HCT116 (cell line): ENCODE results near the gene ACTC1. TPM values are rescaled to one million over a fixed set of nuclear protein-coding genes. Genes with fewer than 3 reads are reported as not detected.

Source experiments
- ATAC-seq: fragments of 200-7000 bp; cut with Tn5 transposase; 2 replicates; pipeline ENCODE4 v1.9.1; 2020; ENCODE audit warnings: mild to moderate bottlenecking, moderate library complexity
- BruUV-seq: library from RNA; stranded (reverse); fragments of 400-500 nt; replicated peaks from 2 replicates; lab custom pipeline; 2021; lab: Mats Ljungman, UMichigan
- CTCF ChIA-PET: fragments of 300-600 bp; sonication (Branson Sonifier 250); formaldehyde crosslinking; loops from one replicate; lab custom pipeline; 2021; ENCODE audit warnings: antibody characterized with exemption; lab: Charles Lee
- POLR2A ChIA-PET: fragments of 300-600, 350-600 bp; sonication (Branson Sonifier 250); formaldehyde crosslinking; loops from one replicate; lab custom pipeline; 2021; ENCODE audit warnings: antibody characterized with exemption; lab: Charles Lee
- RAD21 ChIA-PET, 2 experiments: fragments of 300-600 bp; sonication (Branson Sonifier 250); formaldehyde crosslinking; loops; one replicate each; lab custom pipeline; 2023; ENCODE audit warnings: low total read pairs in 2 of 2; ENCODE audit not compliant: uncharacterized antibody in 2 of 2, unreplicated experiment in 2 of 2, low non-redundant PET in 1 of 2; lab: Charles Lee
- DNase-seq: peaks from one replicate; pipeline ENCODE4 v3.0.0-alpha.2; 2010; ENCODE audit warnings: low read depth, low spot score
- H2AFZ ChIP-seq: fragments of 200-600 bp; shearing (Covaris generic), sonication (generic); 2 replicates; pipeline ENCODE4 v1.6.1; 2017; ENCODE audit warnings: low read depth, mixed run types, mixed read lengths, antibody characterized with exemption, low read length; ENCODE audit not compliant: poor library complexity, severe bottlenecking
- H3K27ac ChIP-seq: 2 replicates; pipeline ENCODE4 v1.5.1; 2012; ENCODE audit warnings: low read depth, low read length
- H3K27me3 ChIP-seq: fragments of 200-600 bp; sonication (generic); 2 replicates; pipeline ENCODE4 v1.6.1; 2016; ENCODE audit warnings: mixed run types, low read length, mixed read lengths; ENCODE audit not compliant: insufficient read depth
- H3K36me3 ChIP-seq, 2 experiments: fragments of 200-500 bp in 1 of 2; fragments of 200-600 bp in 1 of 2; sonication (Bioruptor generic) in 1 of 2; sonication (generic) in 1 of 2; 2 replicates each; pipeline versions ENCODE4 v1.5.1 to v1.6.1; 2014 to 2016; ENCODE audit warnings: low read length in 2 of 2, inconsistent platforms in 1 of 2, mixed read lengths in 1 of 2, mixed run types in 1 of 2; ENCODE audit not compliant: insufficient read depth in 2 of 2, control insufficient read depth in 1 of 2
- H3K4me1 ChIP-seq, 2 experiments: fragments of 200-600 bp in 1 of 2; sonication (generic) in 1 of 2; 2 replicates each; pipeline versions ENCODE4 v1.5.1 to v1.6.1; 2012 to 2017; ENCODE audit warnings: low read length in 2 of 2, inconsistent platforms in 1 of 2, mild to moderate bottlenecking in 1 of 2, mixed read lengths in 1 of 2, mixed run types in 1 of 2, moderate library complexity in 1 of 2; ENCODE audit not compliant: insufficient read depth in 2 of 2, control insufficient read depth in 1 of 2
- H3K4me2 ChIP-seq: fragments of 200-600 bp; sonication (generic); 2 replicates; pipeline ENCODE4 v1.6.1; 2017; ENCODE audit warnings: mixed run types, low read length, mixed read lengths
- H3K4me3 ChIP-seq, 2 experiments: fragments of 200-600 bp in 1 of 2; sonication (generic) in 1 of 2; replicated peaks in 1 of 2; 2 replicates each; pipeline ENCODE4 v1.5.1; 2011 to 2016; ENCODE audit warnings: low read length in 2 of 2, control low read depth in 1 of 2, low read depth in 1 of 2, mild to moderate bottlenecking in 1 of 2, mixed read lengths in 1 of 2, mixed run types in 1 of 2
- H3K79me2 ChIP-seq: fragments of 200-600 bp; sonication (generic); 2 replicates; pipeline ENCODE4 v1.6.1; 2017; ENCODE audit warnings: mild to moderate bottlenecking, mixed run types, low read length, moderate library complexity, mixed read lengths; ENCODE audit not compliant: insufficient read depth
- H3K9ac ChIP-seq: fragments of 200-600 bp; sonication (generic); 2 replicates; pipeline ENCODE4 v1.6.1; 2016; ENCODE audit warnings: low read length, mixed read lengths
- H3K9me2 ChIP-seq: fragments of 200-600 bp; sonication (generic), shearing (Covaris generic); 2 replicates; pipeline ENCODE4 v1.6.1; 2017; ENCODE audit warnings: mixed run types, mild to moderate bottlenecking, moderate library complexity; ENCODE audit not compliant: insufficient read depth
- H3K9me3 ChIP-seq, 2 experiments: fragments of 200-500 bp in 1 of 2; fragments of 200-600 bp in 1 of 2; sonication (Bioruptor generic) in 1 of 2; sonication (generic) in 1 of 2; 2 replicates each; pipeline ENCODE4 v1.6.1; 2014 to 2017; ENCODE audit warnings: low read length in 2 of 2, mixed read lengths in 2 of 2, inconsistent platforms in 1 of 2, low read depth in 1 of 2, mild to moderate bottlenecking in 1 of 2, mixed run types in 1 of 2, moderate library complexity in 1 of 2; ENCODE audit not compliant: control insufficient read depth in 1 of 2, insufficient read depth in 1 of 2
- H4K20me1 ChIP-seq: fragments of 200-600 bp; sonication (generic), shearing (Covaris generic); 2 replicates; pipeline ENCODE4 v1.6.1; 2017; ENCODE audit warnings: mixed run types, mild to moderate bottlenecking, moderate library complexity; ENCODE audit not compliant: insufficient read depth
- ATF3 ChIP-seq: IDR thresholded peaks from 2 replicates; pipeline ENCODE4 v1.6.1; 2012
- ELF1 ChIP-seq: IDR thresholded peaks from 2 replicates; pipeline ENCODE4 v1.6.1; 2012; ENCODE audit warnings: low read depth, borderline replicate concordance
- POLR2A ChIP-seq: IDR thresholded peaks from 2 replicates; pipeline ENCODE4 v1.7.0; 2011; ENCODE audit warnings: borderline replicate concordance; ENCODE audit not compliant: insufficient read depth, insufficient read length; ENCODE audit errors: extremely low read depth
- intact Hi-C: fragments of 100-400 bp; cut with micrococcal nuclease; formaldehyde crosslinking; loops from 2 replicates; pipeline ENCODE4 v1.10.0; 2022
- total RNA-seq: library from RNA; stranded (reverse); gene quantifications from one replicate; pipeline ENCODE4 v1.2.1, GENCODE V29; 2021; ENCODE audit not compliant: unreplicated experiment
- TF ChIP-seq, protein P1 (sequence below): IDR thresholded peaks from 2 replicates; pipeline ENCODE4 v1.6.1; 2012; ENCODE audit warnings: low read depth
- TF ChIP-seq, protein P2 (sequence below): IDR thresholded peaks from 2 replicates; pipeline ENCODE4 v1.6.1; 2012

The ACTC1 gene
- total RNA-seq, 1 experiment from 2014 or later: not detected

DNA sequence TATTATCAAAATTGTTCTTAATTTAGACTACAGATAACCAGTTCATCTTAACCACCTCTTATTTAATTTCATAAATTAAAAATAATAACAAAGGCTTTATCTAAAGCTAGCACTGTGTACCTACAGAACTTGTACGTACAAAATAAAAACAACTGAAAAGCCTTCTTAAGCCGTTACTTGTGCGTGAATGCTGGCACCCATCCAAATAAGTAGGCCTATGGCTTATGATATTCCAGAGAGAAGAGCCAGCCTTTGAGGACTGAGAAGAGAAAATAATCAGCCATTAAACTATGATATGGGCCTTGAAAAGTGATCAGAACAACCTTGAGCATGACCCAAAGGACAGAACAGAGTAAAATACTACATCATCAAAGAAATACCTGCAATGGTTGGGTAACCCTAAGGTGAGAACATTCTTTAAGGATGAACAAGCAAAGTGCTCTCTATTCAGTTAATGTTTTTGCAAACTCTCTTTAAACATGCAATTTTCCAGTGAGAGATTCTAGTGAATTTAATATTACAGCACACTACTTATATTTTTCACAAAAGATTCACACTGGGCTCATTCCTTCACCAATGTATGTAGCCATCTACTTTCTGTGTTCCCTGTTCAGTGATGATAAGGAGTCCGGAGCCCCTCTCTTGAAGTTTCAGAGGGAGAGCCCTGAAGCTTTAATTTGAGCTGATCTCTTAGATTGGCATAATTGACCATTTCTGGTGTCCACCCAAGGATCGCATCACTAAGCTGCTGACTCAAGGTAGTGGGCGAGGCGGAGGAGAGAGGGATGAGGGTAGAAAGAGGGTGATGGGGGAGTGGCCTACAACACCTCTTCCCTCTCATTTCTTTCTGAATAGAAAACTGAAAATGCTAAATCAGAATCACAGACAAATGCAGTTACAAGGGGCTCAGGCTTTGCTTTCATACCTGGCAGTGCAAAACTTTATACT lies 7.7 kb upstream of the ACTC1 start:
- Histone ChIP-seq H4K20me1 (no peaks in the 10 kb centered on the region), H2AFZ (no peak overlapping the region), H3K27me3 (no peaks in the 10 kb centered on the region; the same call in none of the 2 replicates), H3K4me1 (no peaks in the 10 kb centered on the region), H3K4me3 (no peak overlapping the region), H3K9me3 (no peaks in the 10 kb centered on the region), H3K4me2 (no peak overlapping the region), H3K9me2 (no peaks in the 10 kb centered on the region), H3K79me2 (no peaks in the 10 kb centered on the region), H3K27ac (no peak overlapping the region), H3K36me3 (no peaks in the 10 kb centered on the region), H3K9ac (no peak overlapping the region)
- BruUV-seq: no TSS peak
- TF ChIP-seq POLR2A: no peak
- TF ChIP-seq ELF1: no peak
- TF ChIP-seq, protein P1, sequence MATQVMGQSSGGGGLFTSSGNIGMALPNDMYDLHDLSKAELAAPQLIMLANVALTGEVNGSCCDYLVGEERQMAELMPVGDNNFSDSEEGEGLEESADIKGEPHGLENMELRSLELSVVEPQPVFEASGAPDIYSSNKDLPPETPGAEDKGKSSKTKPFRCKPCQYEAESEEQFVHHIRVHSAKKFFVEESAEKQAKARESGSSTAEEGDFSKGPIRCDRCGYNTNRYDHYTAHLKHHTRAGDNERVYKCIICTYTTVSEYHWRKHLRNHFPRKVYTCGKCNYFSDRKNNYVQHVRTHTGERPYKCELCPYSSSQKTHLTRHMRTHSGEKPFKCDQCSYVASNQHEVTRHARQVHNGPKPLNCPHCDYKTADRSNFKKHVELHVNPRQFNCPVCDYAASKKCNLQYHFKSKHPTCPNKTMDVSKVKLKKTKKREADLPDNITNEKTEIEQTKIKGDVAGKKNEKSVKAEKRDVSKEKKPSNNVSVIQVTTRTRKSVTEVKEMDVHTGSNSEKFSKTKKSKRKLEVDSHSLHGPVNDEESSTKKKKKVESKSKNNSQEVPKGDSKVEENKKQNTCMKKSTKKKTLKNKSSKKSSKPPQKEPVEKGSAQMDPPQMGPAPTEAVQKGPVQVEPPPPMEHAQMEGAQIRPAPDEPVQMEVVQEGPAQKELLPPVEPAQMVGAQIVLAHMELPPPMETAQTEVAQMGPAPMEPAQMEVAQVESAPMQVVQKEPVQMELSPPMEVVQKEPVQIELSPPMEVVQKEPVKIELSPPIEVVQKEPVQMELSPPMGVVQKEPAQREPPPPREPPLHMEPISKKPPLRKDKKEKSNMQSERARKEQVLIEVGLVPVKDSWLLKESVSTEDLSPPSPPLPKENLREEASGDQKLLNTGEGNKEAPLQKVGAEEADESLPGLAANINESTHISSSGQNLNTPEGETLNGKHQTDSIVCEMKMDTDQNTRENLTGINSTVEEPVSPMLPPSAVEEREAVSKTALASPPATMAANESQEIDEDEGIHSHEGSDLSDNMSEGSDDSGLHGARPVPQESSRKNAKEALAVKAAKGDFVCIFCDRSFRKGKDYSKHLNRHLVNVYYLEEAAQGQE: no peak
- POLR2A ChIA-PET: no interaction called here
- CTCF ChIA-PET: no interaction called here
- intact Hi-C loops: loop anchor here (2.0 kb wide), 1 partner anchor 18 kb away; no protein-coding TSS in a partner anchor
- ATAC-seq: no peak
- RAD21 ChIA-PET: no interaction called here
- DNase-seq: no peak

GRCh38 chr15:34802371-34802770 lies 7.0 kb upstream of the ACTC1 start:
- H3K4me3 ChIP-seq: no peak overlapping the region
- H4K20me1 ChIP-seq: no peaks in the 10 kb centered on the region
- no peaks in the 10 kb centered on the region for H3K79me2 ChIP-seq
- POLR2A ChIA-PET: no interaction called here
- intact Hi-C loops: loop anchor here (2.0 kb wide), 1 partner anchor 18 kb away; no protein-coding TSS in a partner anchor
- no TSS peak for BruUV-seq
- H2AFZ ChIP-seq: no peak overlapping the region
- no peaks in the 10 kb centered on the region for H3K9me3 ChIP-seq
- H3K9ac ChIP-seq: no peak overlapping the region
- no peaks in the 10 kb centered on the region for H3K4me1 ChIP-seq
- RAD21 ChIA-PET: no interaction called here
- H3K27ac ChIP-seq: no peak overlapping the region
- CTCF ChIA-PET: no interaction called here
- no peaks in the 10 kb centered on the region for H3K9me2 ChIP-seq
- no peaks in the 10 kb centered on the region; the same call in none of the 2 replicates for H3K27me3 ChIP-seq
- H3K4me2 ChIP-seq: no peak overlapping the region
- no peaks in the 10 kb centered on the region for H3K36me3 ChIP-seq
- TF ChIP-seq, protein P2, sequence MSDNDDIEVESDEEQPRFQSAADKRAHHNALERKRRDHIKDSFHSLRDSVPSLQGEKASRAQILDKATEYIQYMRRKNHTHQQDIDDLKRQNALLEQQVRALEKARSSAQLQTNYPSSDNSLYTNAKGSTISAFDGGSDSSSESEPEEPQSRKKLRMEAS: no peak
- TF ChIP-seq ATF3: no peak
- no peak for TF ChIP-seq ELF1
- TF ChIP-seq, all 23 proteins: peak for 0
- ATAC-seq (no peak), DNase-seq (no peak)
